ENCODE results near the gene RPRD1B. TPM values are rescaled to one million over a fixed set of nuclear protein-coding genes. Genes with fewer than 3 reads are reported as not detected.

Gene RPRD1B
- total RNA-seq, 2 donors from 2014 or later: 22.1 to 29.6 TPM

- Histone ChIP-seq H3K27ac (ENCODE audit: low read depth, low read length) (no peak overlapping the region), H3K4me1 (ENCODE audit: control insufficient read depth, insufficient read depth, low read length) (no peaks in the 10 kb centered on the region), H3K9me3 (ENCODE audit: control insufficient read depth, low read length) (no peaks in the 10 kb centered on the region), H3K36me3 (ENCODE audit: control insufficient read depth, insufficient read depth, low read length) (peaks cover 58% of the 10 kb centered on the region), H3K27me3 (ENCODE audit: control insufficient read depth, insufficient read depth, low read length, poor library complexity, severe bottlenecking) (no peaks in the 10 kb centered on the region), H3K4me3 (ENCODE audit: low read length) (no peak overlapping the region), H3K9ac (ENCODE audit: extremely low read depth, low read length, poor library complexity, severe bottlenecking) (no peak overlapping the region)
- no peak for DNase-seq
- Mint-ChIP-seq H3K4me1 (no peaks in the 10 kb centered on the region), H3K9me3 (no peaks in the 10 kb centered on the region), H3K36me3 (ENCODE audit: low read depth) (peaks cover 44% of the 10 kb centered on the region), H3K27ac (no peak overlapping the region), H3K4me3 (no peak overlapping the region), H3K27me3 (ENCODE audit: insufficient read depth) (no peaks in the 10 kb centered on the region)
- no peak for TF ChIP-seq CTCF (conservative IDR thresholded peaks at IDR 0.05)
- WGBS, 2 experiments (ENCODE audit: insufficient coverage in 1 of 2, insufficient read length in 1 of 2): 91 to 92% methylated on average over 8 to 10 of the region's 10 CpGs
Observed at GRCh38 chr20:38089500-38089899, 56.0 kb downstream of the RPRD1B start.

- H3K9ac ChIP-seq (ENCODE audit: extremely low read depth, low read length, poor library complexity, severe bottlenecking): no peak overlapping the region
- H3K9me3 Mint-ChIP-seq: no peaks in the 10 kb centered on the region
- no peak for DNase-seq
- no peaks in the 10 kb centered on the region for H3K27me3 ChIP-seq (ENCODE audit: control insufficient read depth, insufficient read depth, low read length, poor library complexity, severe bottlenecking)
- 92 to 98% methylated on average over 7 of the region's 7 CpGs for WGBS, 2 experiments (ENCODE audit: insufficient coverage in 1 of 2, insufficient read length in 1 of 2)
- H3K27ac ChIP-seq (ENCODE audit: low read depth, low read length): no peak overlapping the region
- peaks cover 38% of the 10 kb centered on the region for H3K36me3 Mint-ChIP-seq (ENCODE audit: low read depth)
- no peaks in the 10 kb centered on the region for H3K9me3 ChIP-seq (ENCODE audit: control insufficient read depth, low read length)
- no peaks in the 10 kb centered on the region for H3K4me1 ChIP-seq (ENCODE audit: control insufficient read depth, insufficient read depth, low read length)
- H3K4me3 Mint-ChIP-seq: no peak overlapping the region
- peaks cover 52% of the 10 kb centered on the region for H3K36me3 ChIP-seq (ENCODE audit: control insufficient read depth, insufficient read depth, low read length)
- H3K4me1 Mint-ChIP-seq: peaks cover 5% of the 10 kb centered on the region
- no peaks in the 10 kb centered on the region for H3K27me3 Mint-ChIP-seq (ENCODE audit: insufficient read depth)
- no peak overlapping the region for H3K4me3 ChIP-seq (ENCODE audit: low read length)
- no peak for TF ChIP-seq CTCF (conservative IDR thresholded peaks at IDR 0.05)
- H3K27ac Mint-ChIP-seq: no peak overlapping the region
Observed at GRCh38 chr20:38090061-38090460, 56.5 kb downstream of the RPRD1B start.

- Mint-ChIP-seq H3K27ac (no peak overlapping the region), H3K27me3 (ENCODE audit: insufficient read depth) (no peaks in the 10 kb centered on the region)
- 95 to 100% methylated on average over 1 to 6 of the region's 6 CpGs for WGBS, 2 experiments (ENCODE audit: insufficient coverage in 1 of 2, insufficient read length in 1 of 2)
Observed at GRCh38 chr20:38091441-38092216, 58.1 kb downstream of the RPRD1B start.

More at GRCh38 chr20:38091441-38092216, 58.1 kb downstream of the RPRD1B start:
- Mint-ChIP-seq H3K9me3 (no peaks in the 10 kb centered on the region), H3K4me3 (no peak overlapping the region), H3K4me1 (peaks cover 7% of the 10 kb centered on the region), H3K36me3 (ENCODE audit: low read depth) (peaks cover 27% of the 10 kb centered on the region)
- TF ChIP-seq CTCF (conservative IDR thresholded peaks at IDR 0.05): no peak
- Histone ChIP-seq H3K4me3 (ENCODE audit: low read length) (no peak overlapping the region), H3K36me3 (ENCODE audit: control insufficient read depth, insufficient read depth, low read length) (peaks cover 41% of the 10 kb centered on the region), H3K9me3 (ENCODE audit: control insufficient read depth, low read length) (no peaks in the 10 kb centered on the region), H3K4me1 (ENCODE audit: control insufficient read depth, insufficient read depth, low read length) (no peaks in the 10 kb centered on the region), H3K27me3 (ENCODE audit: control insufficient read depth, insufficient read depth, low read length, poor library complexity, severe bottlenecking) (no peaks in the 10 kb centered on the region), H3K27ac (ENCODE audit: low read depth, low read length) (no peak overlapping the region), H3K9ac (ENCODE audit: extremely low read depth, low read length, poor library complexity, severe bottlenecking) (no peak overlapping the region)
- DNase-seq: no peak

Data from endodermal cell (in vitro differentiated cells).